Measurements from ENCODE around the gene GRK2. TPM values are rescaled to one million over a fixed set of nuclear protein-coding genes. Genes with fewer than 3 reads are reported as not detected.

GRK2 gene
- total RNA-seq, 1 experiment from 2014 or later: 69.8 TPM

DNA sequence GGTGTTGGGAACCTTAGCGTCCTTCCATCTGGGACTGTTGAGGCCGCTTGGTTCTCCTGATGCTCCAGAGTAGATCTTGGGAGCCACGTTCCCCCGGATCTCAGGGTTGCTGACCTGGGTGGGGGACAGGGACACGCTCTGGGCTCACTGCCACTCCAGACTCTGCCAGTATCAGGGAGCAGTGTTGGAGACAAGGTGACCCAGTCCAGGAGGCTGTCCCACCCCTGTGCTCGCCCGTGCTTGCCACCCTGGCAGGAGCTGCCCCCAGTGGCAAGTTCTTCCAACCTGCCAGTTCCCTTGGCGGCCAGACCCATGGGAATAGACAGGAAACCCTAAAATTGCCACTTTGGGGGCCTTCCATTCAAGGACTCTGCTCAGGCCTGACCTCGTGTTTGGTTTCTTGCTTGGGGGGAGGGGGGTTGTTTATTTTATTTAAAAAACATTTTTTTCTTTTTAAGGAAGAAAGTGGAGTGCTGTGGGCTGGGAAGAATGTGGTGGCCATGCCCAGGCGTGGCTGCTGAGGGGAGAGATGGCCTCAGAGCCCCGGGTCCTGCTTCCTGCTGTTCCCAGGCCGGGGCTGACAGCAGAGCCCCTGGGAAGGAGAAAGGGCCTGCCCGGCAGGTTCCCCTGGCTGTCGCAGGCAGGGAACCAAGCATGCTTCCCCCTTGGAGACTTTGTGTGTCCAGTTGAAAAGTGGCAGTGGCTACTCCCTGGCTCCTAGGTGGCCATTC is 7.2 kb downstream of the GRK2 start:
- no TSS peak for BruUV-seq (replicated peaks)
- no peak for DNase-seq
- TF ChIP-seq, protein P1, sequence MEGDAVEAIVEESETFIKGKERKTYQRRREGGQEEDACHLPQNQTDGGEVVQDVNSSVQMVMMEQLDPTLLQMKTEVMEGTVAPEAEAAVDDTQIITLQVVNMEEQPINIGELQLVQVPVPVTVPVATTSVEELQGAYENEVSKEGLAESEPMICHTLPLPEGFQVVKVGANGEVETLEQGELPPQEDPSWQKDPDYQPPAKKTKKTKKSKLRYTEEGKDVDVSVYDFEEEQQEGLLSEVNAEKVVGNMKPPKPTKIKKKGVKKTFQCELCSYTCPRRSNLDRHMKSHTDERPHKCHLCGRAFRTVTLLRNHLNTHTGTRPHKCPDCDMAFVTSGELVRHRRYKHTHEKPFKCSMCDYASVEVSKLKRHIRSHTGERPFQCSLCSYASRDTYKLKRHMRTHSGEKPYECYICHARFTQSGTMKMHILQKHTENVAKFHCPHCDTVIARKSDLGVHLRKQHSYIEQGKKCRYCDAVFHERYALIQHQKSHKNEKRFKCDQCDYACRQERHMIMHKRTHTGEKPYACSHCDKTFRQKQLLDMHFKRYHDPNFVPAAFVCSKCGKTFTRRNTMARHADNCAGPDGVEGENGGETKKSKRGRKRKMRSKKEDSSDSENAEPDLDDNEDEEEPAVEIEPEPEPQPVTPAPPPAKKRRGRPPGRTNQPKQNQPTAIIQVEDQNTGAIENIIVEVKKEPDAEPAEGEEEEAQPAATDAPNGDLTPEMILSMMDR (IDR thresholded peaks at IDR 0.05; ENCODE audit: unreplicated experiment): no peak
- H3K9me3 Mint-ChIP-seq (ENCODE audit: low read depth, unreplicated experiment): no peaks in the 10 kb centered on the region
- H3K4me3 Mint-ChIP-seq (ENCODE audit: low read depth, unreplicated experiment): no peak overlapping the region
- peaks cover 30% of the 10 kb centered on the region for H3K36me3 Mint-ChIP-seq (ENCODE audit: insufficient read depth, unreplicated experiment)
- peaks cover 10% of the 10 kb centered on the region for H3K4me1 Mint-ChIP-seq (ENCODE audit: low read depth, unreplicated experiment)
- H3K27ac Mint-ChIP-seq (ENCODE audit: unreplicated experiment): no peak overlapping the region
- CTCF ChIA-PET: no interaction called here
- intact Hi-C loops (cut with micrococcal nuclease; ENCODE audit: unreplicated experiment): no loop called here
- H3K27me3 Mint-ChIP-seq (ENCODE audit: unreplicated experiment): no peaks in the 10 kb centered on the region

DNA sequence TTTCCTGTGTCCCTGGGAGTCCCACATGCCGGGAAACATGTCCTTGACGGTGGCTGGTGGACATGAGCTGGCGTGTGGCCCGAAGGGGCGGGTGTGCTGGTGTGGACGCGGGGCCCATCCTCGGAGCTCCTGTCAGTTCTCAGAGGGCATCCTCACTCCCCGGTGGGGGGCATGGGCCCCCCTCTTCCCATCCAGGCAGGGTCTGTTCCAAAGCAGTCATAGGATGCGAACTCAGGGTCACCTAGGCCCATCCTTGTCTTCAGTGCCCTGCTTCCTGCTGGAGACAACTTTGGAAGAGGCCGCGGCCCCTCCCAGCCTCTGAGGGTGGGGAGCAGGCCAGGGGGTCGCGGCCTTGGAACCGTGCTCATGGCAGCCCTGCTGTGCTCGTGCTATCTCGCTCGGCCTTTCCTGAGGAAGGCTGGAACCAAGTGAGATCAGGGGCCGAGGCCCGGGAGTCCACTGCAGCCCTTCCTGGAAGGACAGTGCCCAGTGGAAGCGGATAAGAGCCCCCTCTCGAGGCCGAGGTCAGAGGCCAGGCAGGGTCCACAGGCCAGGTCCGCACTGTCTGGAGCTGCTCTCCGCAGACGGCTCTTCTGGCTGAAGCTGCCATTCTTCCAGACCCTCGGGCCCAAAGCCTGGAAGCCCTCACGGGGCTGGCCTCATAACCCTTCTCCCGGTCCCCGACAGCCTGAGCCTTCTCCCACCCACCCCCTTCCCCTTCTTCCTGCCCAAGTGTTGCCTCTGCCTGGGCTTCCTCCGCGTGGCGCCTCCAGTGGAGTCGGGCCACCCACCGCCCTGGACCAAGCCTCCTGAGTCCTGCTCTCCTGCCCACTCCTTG is 8.7 kb downstream of the GRK2 start:
- CTCF ChIA-PET: interaction anchor here (0.6 kb wide), 1 partner anchor 678 kb away, joined by 3 read pairs; no protein-coding TSS in a partner anchor
- no peaks in the 10 kb centered on the region for H3K27me3 Mint-ChIP-seq (ENCODE audit: unreplicated experiment)

GRCh38 chr11:67275606-67276409 is 9.5 kb downstream of the GRK2 start:
- no peaks in the 10 kb centered on the region for H3K9me3 Mint-ChIP-seq (ENCODE audit: low read depth, unreplicated experiment)
- CTCF ChIA-PET: interaction anchor here (0.6 kb wide), 1 partner anchor 679 kb away, joined by 3 read pairs; no protein-coding TSS in a partner anchor
- H3K4me3 Mint-ChIP-seq (ENCODE audit: low read depth, unreplicated experiment): no peak overlapping the region
- H3K27ac Mint-ChIP-seq (ENCODE audit: unreplicated experiment): no peak overlapping the region
- intact Hi-C loops (cut with micrococcal nuclease; ENCODE audit: unreplicated experiment): no loop called here
- H3K36me3 Mint-ChIP-seq (ENCODE audit: insufficient read depth, unreplicated experiment): peaks cover 47% of the 10 kb centered on the region
- DNase-seq: no peak
- no peaks in the 10 kb centered on the region for H3K27me3 Mint-ChIP-seq (ENCODE audit: unreplicated experiment)
- peaks cover 1% of the 10 kb centered on the region for H3K4me1 Mint-ChIP-seq (ENCODE audit: low read depth, unreplicated experiment)
- no TSS peak for BruUV-seq (replicated peaks)
- TF ChIP-seq, protein P1 (IDR thresholded peaks at IDR 0.05; ENCODE audit: unreplicated experiment): no peak

More for the DNA sequence above, 8.7 kb downstream of the GRK2 start:
- Mint-ChIP-seq H3K36me3 (ENCODE audit: insufficient read depth, unreplicated experiment) (peaks cover 44% of the 10 kb centered on the region), H3K4me3 (ENCODE audit: low read depth, unreplicated experiment) (no peak overlapping the region), H3K27ac (ENCODE audit: unreplicated experiment) (no peak overlapping the region), H3K9me3 (ENCODE audit: low read depth, unreplicated experiment) (no peaks in the 10 kb centered on the region), H3K4me1 (ENCODE audit: low read depth, unreplicated experiment) (peaks cover 9% of the 10 kb centered on the region)
- DNase-seq: no peak
- TF ChIP-seq, protein P1 (IDR thresholded peaks at IDR 0.05; ENCODE audit: unreplicated experiment): no peak
- intact Hi-C loops (cut with micrococcal nuclease; ENCODE audit: unreplicated experiment): no loop called here
- BruUV-seq (replicated peaks): no TSS peak

GRCh38 chr11:67276781-67277230 is 10.5 kb downstream of the GRK2 start:
- intact Hi-C loops (cut with micrococcal nuclease; ENCODE audit: unreplicated experiment): no loop called here
- CTCF ChIA-PET: no interaction called here
- TF ChIP-seq, protein P1 (IDR thresholded peaks at IDR 0.05; ENCODE audit: unreplicated experiment): no peak
- no peak overlapping the region for H3K27ac Mint-ChIP-seq (ENCODE audit: unreplicated experiment)
- H3K4me1 Mint-ChIP-seq (ENCODE audit: low read depth, unreplicated experiment): no peaks in the 10 kb centered on the region
- H3K4me3 Mint-ChIP-seq (ENCODE audit: low read depth, unreplicated experiment): no peak overlapping the region
- no peak for DNase-seq
- BruUV-seq (replicated peaks): no TSS peak
- peaks cover 45% of the 10 kb centered on the region for H3K36me3 Mint-ChIP-seq (ENCODE audit: insufficient read depth, unreplicated experiment)
- no peaks in the 10 kb centered on the region for H3K27me3 Mint-ChIP-seq (ENCODE audit: unreplicated experiment)
- H3K9me3 Mint-ChIP-seq (ENCODE audit: low read depth, unreplicated experiment): no peaks in the 10 kb centered on the region

All from Calu3 (cell line).